CD4-positive, alpha-beta T cell treated with Interleukin-6 for 4 hours (primary cell): Measurements from ENCODE around the gene PDE4D.

Experiments used
- DNase-seq: peaks from one replicate; pipeline ENCODE4 v3.0.0-alpha.2; 2020; ENCODE audit warnings: mixed read lengths

Gene PDE4D

GRCh38 chr5:59126016-59126707, 767.4 kb downstream of the PDE4D start:
- DNase-seq, result no peak

GRCh38 chr5:59125011-59125961, 768.2 kb downstream of the PDE4D start:
- DNase-seq, result peak; percentile 44

GRCh38 chr5:59123595-59124561, 769.6 kb downstream of the PDE4D start:
- DNase-seq, result peak; percentile 32

- no peak for DNase-seq
Observed at GRCh38 chr5:59119480-59119879, 774.0 kb downstream of the PDE4D start.

GRCh38 chr5:59117320-59117719, 776.2 kb downstream of the PDE4D start:
- DNase-seq, result no peak

GRCh38 chr5:59116231-59116865, 777.2 kb downstream of the PDE4D start:
- no peak for DNase-seq

- DNase-seq, result no peak
Observed at GRCh38 chr5:59115345-59115744, 778.2 kb downstream of the PDE4D start.

GRCh38 chr5:59109383-59109782, 784.1 kb downstream of the PDE4D start:
- DNase-seq, result no peak

- DNase-seq, result no peak
Observed at GRCh38 chr5:59107692-59108091, 785.8 kb downstream of the PDE4D start.

- peak; percentile 13 for DNase-seq
Observed at GRCh38 chr5:59104400-59105127, 789.0 kb downstream of the PDE4D start.

- no peak for DNase-seq
Observed at GRCh38 chr5:59103303-59103702, 790.2 kb downstream of the PDE4D start.

- DNase-seq, result no peak
Observed at GRCh38 chr5:59102437-59102836, 791.1 kb downstream of the PDE4D start.

GRCh38 chr5:59100875-59101274, 792.7 kb downstream of the PDE4D start:
- DNase-seq, result no peak

GRCh38 chr5:59099995-59100345, 793.6 kb downstream of the PDE4D start:
- DNase-seq, result no peak

GRCh38 chr5:59099270-59099994, 794.1 kb downstream of the PDE4D start:
- DNase-seq, result peak; percentile 46

- no peak for DNase-seq
Observed at GRCh38 chr5:59098743-59099142, 794.8 kb downstream of the PDE4D start.

GRCh38 chr5:59097712-59098111, 795.8 kb downstream of the PDE4D start:
- no peak for DNase-seq

GRCh38 chr5:59097116-59097515, 796.4 kb downstream of the PDE4D start:
- DNase-seq, result no peak

GRCh38 chr5:59095480-59095879, 798.0 kb downstream of the PDE4D start:
- no peak for DNase-seq

GRCh38 chr5:59094864-59095263, 798.7 kb downstream of the PDE4D start:
- no peak for DNase-seq

GRCh38 chr5:59093329-59093728, 800.2 kb downstream of the PDE4D start:
- no peak for DNase-seq
